Left kidney (tissue), 8 donors: ENCODE data around the gene NAT8. TPM values are rescaled to one million over a fixed set of nuclear protein-coding genes. Genes with fewer than 3 reads are reported as not detected.
"Not testable (repeated sequence)": the region's sequence is repeated elsewhere in the genome, so short reads cannot be mapped to it uniquely, and the experiment has no call there.

ENCODE experiments used
- DNase-seq: peaks from one replicate; pipeline ENCODE4 v3.0.0-alpha.2; 2013
- long read RNA-seq, 8 donors: transcript quantifications; one replicate each; lab custom pipeline, GENCODE V29; 2026
- polyA plus RNA-seq: library from polyadenylated mRNA; unstranded; fragments of 120-200 nt; gene quantifications from one replicate; pipeline ENCODE4 v1.2.1, GENCODE V29; 2013; ENCODE audit not compliant: insufficient read length

NAT8 gene
- polyA plus RNA-seq = 18.6 TPM
- long read RNA-seq, donor 1, transcript NAT8-201 (2 exons, 947 nt) = major isoform, 16 of 16 reads
- long read RNA-seq, donor 1, partial matches to known transcripts = 0 of 16 reads
- long read RNA-seq, donor 1, other reads (novel, unspliced or antisense) = 0 of 16 reads
- long read RNA-seq, donor 2, transcript NAT8-201 (2 exons, 947 nt) = major isoform, 34 of 34 reads
- long read RNA-seq, donor 2, partial matches to known transcripts = 0 of 34 reads
- long read RNA-seq, donor 2, other reads (novel, unspliced or antisense) = 0 of 34 reads
- long read RNA-seq, donor 3, transcript NAT8-201 (2 exons, 947 nt) = major isoform, 10 of 10 reads
- long read RNA-seq, donor 3, partial matches to known transcripts = 0 of 10 reads
- long read RNA-seq, donor 3, other reads (novel, unspliced or antisense) = 0 of 10 reads
- long read RNA-seq, donor 4, transcript NAT8-201 (2 exons, 947 nt) = major isoform, 5 of 5 reads
- long read RNA-seq, donor 4, partial matches to known transcripts = 0 of 5 reads
- long read RNA-seq, donor 4, other reads (novel, unspliced or antisense) = 0 of 5 reads
- long read RNA-seq, donor 5, transcript NAT8-201 (2 exons, 947 nt) = major isoform, 23 of 35 reads
- long read RNA-seq, donor 5, partial matches to known transcripts = 12 of 35 reads
- long read RNA-seq, donor 5, other reads (novel, unspliced or antisense) = 0 of 35 reads
- long read RNA-seq, donor 6, transcript NAT8-201 (2 exons, 947 nt) = major isoform, 13 of 25 reads
- long read RNA-seq, donor 6, partial matches to known transcripts = 12 of 25 reads
- long read RNA-seq, donor 6, other reads (novel, unspliced or antisense) = 0 of 25 reads
- long read RNA-seq, donor 7, transcript NAT8-201 (2 exons, 947 nt) = major isoform, 16 of 27 reads
- long read RNA-seq, donor 7, partial matches to known transcripts = 11 of 27 reads
- long read RNA-seq, donor 7, other reads (novel, unspliced or antisense) = 0 of 27 reads
- long read RNA-seq, donor 8, transcript NAT8-201 (2 exons, 947 nt) = major isoform, 9 of 9 reads
- long read RNA-seq, donor 8, partial matches to known transcripts = 0 of 9 reads
- long read RNA-seq, donor 8, other reads (novel, unspliced or antisense) = 0 of 9 reads

GRCh38 chr2:73642338-73643018 lies at the start of gene NAT8:
NAT8 (minus strand) TSS chr2:73642422; CDS start chr2:73641628, 794 bp downstream.
- DNase-seq = no peak

- DNase-seq = not testable (repeated sequence)
Observed at GRCh38 chr2:73690372-73691088, 48.3 kb upstream of the NAT8 start.

GRCh38 chr2:73688494-73688893 lies 46.3 kb upstream of the NAT8 start:
- DNase-seq = not testable (repeated sequence)

- no peak for DNase-seq
Observed at GRCh38 chr2:73685764-73686438, 43.7 kb upstream of the NAT8 start.

- not testable (repeated sequence) for DNase-seq
Observed at GRCh38 chr2:73684905-73685304, 42.7 kb upstream of the NAT8 start.

- not testable (repeated sequence) for DNase-seq
Observed at GRCh38 chr2:73684325-73684724, 42.1 kb upstream of the NAT8 start.

- DNase-seq = peak; percentile 25
Observed at GRCh38 chr2:73679951-73680571, 37.8 kb upstream of the NAT8 start.

GRCh38 chr2:73679237-73679636 lies 37.0 kb upstream of the NAT8 start:
- DNase-seq = not testable (repeated sequence)

GRCh38 chr2:73678008-73678407 lies 35.8 kb upstream of the NAT8 start:
- DNase-seq = not testable (repeated sequence)

GRCh38 chr2:73676211-73676610 lies 34.0 kb upstream of the NAT8 start:
- DNase-seq = not testable (repeated sequence)

GRCh38 chr2:73674696-73675157 lies 32.5 kb upstream of the NAT8 start:
- not testable (repeated sequence) for DNase-seq

- DNase-seq = not testable (repeated sequence)
Observed at GRCh38 chr2:73669976-73670375, 27.8 kb upstream of the NAT8 start.

GRCh38 chr2:73667239-73667638 lies 25.0 kb upstream of the NAT8 start:
- DNase-seq = not testable (repeated sequence)

GRCh38 chr2:73654175-73654574 lies 12.0 kb upstream of the NAT8 start:
- no peak for DNase-seq

GRCh38 chr2:73652348-73652747 lies 10.1 kb upstream of the NAT8 start:
- no peak for DNase-seq

GRCh38 chr2:73651591-73652230 lies 9.5 kb upstream of the NAT8 start:
- DNase-seq = no peak

GRCh38 chr2:73647690-73648089 lies 5.5 kb upstream of the NAT8 start:
- DNase-seq = not testable (repeated sequence)

GRCh38 chr2:73641767-73642062 lies 507 bp downstream of the NAT8 start:
- no peak for DNase-seq

GRCh38 chr2:73640946-73641766 lies 1.1 kb downstream of the NAT8 start:
- DNase-seq = no peak
